ENCODE data around the gene RBM48. TPM values are rescaled to one million over a fixed set of nuclear protein-coding genes. Genes with fewer than 3 reads are reported as not detected.

RBM48 gene
- total RNA-seq, 2 experiments from 2014 or later = 11.5 to 13.4 TPM

- ATAC-seq (no peak), DNase-seq (no peak)
- Mint-ChIP-seq H3K27ac (no peak overlapping the region), H3K4me1 (ENCODE audit: low read depth) (no peaks in the 10 kb centered on the region), H3K4me3 (no peak overlapping the region), H3K27me3 (no peaks in the 10 kb centered on the region), H3K36me3 (ENCODE audit: low read depth) (no peaks in the 10 kb centered on the region), H3K9me3 (no peaks in the 10 kb centered on the region)
- intact Hi-C loops (cut with micrococcal nuclease) = no loop called here
- TF ChIP-seq CTCF (IDR thresholded peaks at IDR 0.05) = no peak
- CTCF ChIA-PET = no interaction called here
- POLR2A ChIA-PET = no interaction called here
Observed at GRCh38 chr7:92546856-92547497, 18.4 kb downstream of the RBM48 start.

GRCh38 chr7:92547579-92547978, 19.0 kb downstream of the RBM48 start:
- no peaks in the 10 kb centered on the region for H3K9me3 Mint-ChIP-seq
- H3K4me1 Mint-ChIP-seq (ENCODE audit: low read depth) = no peaks in the 10 kb centered on the region
- intact Hi-C loops (cut with micrococcal nuclease) = no loop called here

GRCh38 chr7:92550194-92550593, 21.6 kb downstream of the RBM48 start:
- CTCF ChIA-PET = no interaction called here

More at GRCh38 chr7:92547579-92547978, 19.0 kb downstream of the RBM48 start:
- Mint-ChIP-seq H3K27ac (no peak overlapping the region), H3K4me3 (no peak overlapping the region), H3K27me3 (no peaks in the 10 kb centered on the region), H3K36me3 (ENCODE audit: low read depth) (no peaks in the 10 kb centered on the region)
- TF ChIP-seq CTCF (IDR thresholded peaks at IDR 0.05) = no peak
- ATAC-seq (no peak), DNase-seq (no peak)
- CTCF ChIA-PET = no interaction called here
- POLR2A ChIA-PET = no interaction called here

GRCh38 chr7:92557249-92557648, 28.7 kb downstream of the RBM48 start:
- Mint-ChIP-seq H3K36me3 (ENCODE audit: low read depth) (peaks cover 8% of the 10 kb centered on the region), H3K4me3 (no peak overlapping the region), H3K4me1 (ENCODE audit: low read depth) (no peaks in the 10 kb centered on the region), H3K9me3 (no peaks in the 10 kb centered on the region), H3K27me3 (no peaks in the 10 kb centered on the region), H3K27ac (no peak overlapping the region)
- DNase-seq (no peak), ATAC-seq (peak; percentile 27)
- CTCF ChIA-PET = no interaction called here
- intact Hi-C loops (cut with micrococcal nuclease) = no loop called here
- POLR2A ChIA-PET = interaction anchor here (0.6 to 2.5 kb wide), 3 partner anchors 9 to 233 kb away, joined by 3 to 10 read pairs (median 4); partner anchors contain the start of gene RBM48
- TF ChIP-seq CTCF (IDR thresholded peaks at IDR 0.05) = no peak

More at GRCh38 chr7:92550194-92550593, 21.6 kb downstream of the RBM48 start:
- intact Hi-C loops (cut with micrococcal nuclease) = no loop called here
- Mint-ChIP-seq H3K4me1 (ENCODE audit: low read depth) (no peaks in the 10 kb centered on the region), H3K27me3 (no peaks in the 10 kb centered on the region), H3K4me3 (no peak overlapping the region), H3K9me3 (no peaks in the 10 kb centered on the region), H3K36me3 (ENCODE audit: low read depth) (no peaks in the 10 kb centered on the region), H3K27ac (no peak overlapping the region)
- POLR2A ChIA-PET = no interaction called here
- DNase-seq (no peak), ATAC-seq (no peak)
- no peak for TF ChIP-seq CTCF (IDR thresholded peaks at IDR 0.05)

GRCh38 chr7:92557808-92558362, 29.3 kb downstream of the RBM48 start:
- Mint-ChIP-seq H3K4me1 (ENCODE audit: low read depth) (no peaks in the 10 kb centered on the region), H3K27me3 (no peaks in the 10 kb centered on the region), H3K9me3 (no peaks in the 10 kb centered on the region), H3K27ac (no peak overlapping the region), H3K4me3 (no peak overlapping the region), H3K36me3 (ENCODE audit: low read depth) (peaks cover 10% of the 10 kb centered on the region)
- intact Hi-C loops (cut with micrococcal nuclease) = no loop called here
- POLR2A ChIA-PET = interaction anchor here (0.7 to 2.5 kb wide), 3 partner anchors 8 to 22 kb away, joined by 3 to 10 read pairs (median 3); no protein-coding TSS in a partner anchor
- CTCF ChIA-PET = no interaction called here
- DNase-seq (no peak), ATAC-seq (no peak)
- TF ChIP-seq CTCF (IDR thresholded peaks at IDR 0.05) = no peak
